ENCODE data around the gene WSB1.
A peak's percentile ranks its signal among the peaks of the same experiment; 100 is the strongest.

Gene WSB1

GRCh38 chr17:27256225-27257030 lies 37.5 kb upstream of the WSB1 start:
- H3K36me3 ChIP-seq (ENCODE audit: control insufficient read depth in 5 of 5, insufficient read depth in 5 of 5, low read length in 5 of 5): no peaks in the 10 kb centered on the region
- H3K9ac ChIP-seq (ENCODE audit: low read length in 5 of 5): no peak overlapping the region
- no peak overlapping the region for H3K4me3 ChIP-seq (ENCODE audit: low read depth in 1 of 5, low read length in 5 of 5)
- H3K27ac ChIP-seq (ENCODE audit: low read depth, low read length): peak overlapping the region; percentile 69
- peaks cover 0 to 22% (median 8%) of the 10 kb centered on the region in 5 donors for H3K4me1 ChIP-seq (ENCODE audit: control insufficient read depth in 5 of 5, insufficient read depth in 5 of 5, low read length in 5 of 5)
- H3K9me3 ChIP-seq (ENCODE audit: control insufficient read depth in 5 of 5, low read length in 5 of 5): no peaks in the 10 kb centered on the region
- H3K27me3 ChIP-seq (ENCODE audit: control insufficient read depth in 5 of 5, insufficient read depth in 4 of 5, low read length in 5 of 5): no peaks in the 10 kb centered on the region

- H3K4me3 ChIP-seq (ENCODE audit: low read depth in 1 of 5, low read length in 5 of 5): no peak overlapping the region
- no peaks in the 10 kb centered on the region for H3K36me3 ChIP-seq (ENCODE audit: control insufficient read depth in 5 of 5, insufficient read depth in 5 of 5, low read length in 5 of 5)
- H3K27ac ChIP-seq (ENCODE audit: low read depth, low read length): peak overlapping the region; percentile 69
- no peaks in the 10 kb centered on the region for H3K9me3 ChIP-seq (ENCODE audit: control insufficient read depth in 5 of 5, low read length in 5 of 5)
- no peak overlapping the region for H3K9ac ChIP-seq (ENCODE audit: low read length in 5 of 5)
- peaks cover 0 to 22% (median 8%) of the 10 kb centered on the region in 5 donors for H3K4me1 ChIP-seq (ENCODE audit: control insufficient read depth in 5 of 5, insufficient read depth in 5 of 5, low read length in 5 of 5)
- no peaks in the 10 kb centered on the region for H3K27me3 ChIP-seq (ENCODE audit: control insufficient read depth in 5 of 5, insufficient read depth in 4 of 5, low read length in 5 of 5)
Observed at GRCh38 chr17:27257031-27257357, 36.9 kb upstream of the WSB1 start.

- Histone ChIP-seq H3K27me3 (ENCODE audit: control insufficient read depth in 5 of 5, insufficient read depth in 4 of 5, low read length in 5 of 5) (no peaks in the 10 kb centered on the region), H3K9ac (ENCODE audit: low read length in 5 of 5) (no peak overlapping the region), H3K9me3 (ENCODE audit: control insufficient read depth in 5 of 5, low read length in 5 of 5) (no peaks in the 10 kb centered on the region), H3K4me3 (ENCODE audit: low read depth in 1 of 5, low read length in 5 of 5) (no peak overlapping the region), H3K4me1 (ENCODE audit: control insufficient read depth in 5 of 5, insufficient read depth in 5 of 5, low read length in 5 of 5) (peaks cover 0 to 42% (median 8%) of the 10 kb centered on the region in 5 donors), H3K27ac (ENCODE audit: low read depth, low read length) (no peak overlapping the region), H3K36me3 (ENCODE audit: control insufficient read depth in 5 of 5, insufficient read depth in 5 of 5, low read length in 5 of 5) (no peaks in the 10 kb centered on the region)
Observed at GRCh38 chr17:27259356-27259755, 34.6 kb upstream of the WSB1 start.

GRCh38 chr17:27263386-27263785 lies 30.5 kb upstream of the WSB1 start:
- no peaks in the 10 kb centered on the region for H3K9me3 ChIP-seq (ENCODE audit: control insufficient read depth in 5 of 5, low read length in 5 of 5)
- H3K27ac ChIP-seq (ENCODE audit: low read depth, low read length): peak overlapping the region; percentile 40
- H3K9ac ChIP-seq (ENCODE audit: low read length in 5 of 5): no peak overlapping the region
- H3K4me3 ChIP-seq (ENCODE audit: low read depth in 1 of 5, low read length in 5 of 5): no peak overlapping the region
- H3K36me3 ChIP-seq (ENCODE audit: control insufficient read depth in 5 of 5, insufficient read depth in 5 of 5, low read length in 5 of 5): no peaks in the 10 kb centered on the region
- no peaks in the 10 kb centered on the region for H3K27me3 ChIP-seq (ENCODE audit: control insufficient read depth in 5 of 5, insufficient read depth in 4 of 5, low read length in 5 of 5)
- peaks cover 0 to 33% (median 0%) of the 10 kb centered on the region in 5 donors for H3K4me1 ChIP-seq (ENCODE audit: control insufficient read depth in 5 of 5, insufficient read depth in 5 of 5, low read length in 5 of 5)

- Histone ChIP-seq H3K36me3 (ENCODE audit: control insufficient read depth in 5 of 5, insufficient read depth in 5 of 5, low read length in 5 of 5) (no peaks in the 10 kb centered on the region), H3K9me3 (ENCODE audit: control insufficient read depth in 5 of 5, low read length in 5 of 5) (no peaks in the 10 kb centered on the region), H3K4me1 (ENCODE audit: control insufficient read depth in 5 of 5, insufficient read depth in 5 of 5, low read length in 5 of 5) (peaks cover 0 to 33% (median 0%) of the 10 kb centered on the region in 5 donors), H3K9ac (ENCODE audit: low read length in 5 of 5) (no peak overlapping the region), H3K27ac (ENCODE audit: low read depth, low read length) (peak overlapping the region; percentile 40), H3K27me3 (ENCODE audit: control insufficient read depth in 5 of 5, insufficient read depth in 4 of 5, low read length in 5 of 5) (no peaks in the 10 kb centered on the region), H3K4me3 (ENCODE audit: low read depth in 1 of 5, low read length in 5 of 5) (no peak overlapping the region)
Observed at GRCh38 chr17:27264068-27264812, 29.7 kb upstream of the WSB1 start.

- Histone ChIP-seq H3K27me3 (ENCODE audit: control insufficient read depth in 5 of 5, insufficient read depth in 4 of 5, low read length in 5 of 5) (no peaks in the 10 kb centered on the region), H3K4me3 (ENCODE audit: low read depth in 1 of 5, low read length in 5 of 5) (no peak overlapping the region), H3K9ac (ENCODE audit: low read length in 5 of 5) (no peak overlapping the region), H3K4me1 (ENCODE audit: control insufficient read depth in 5 of 5, insufficient read depth in 5 of 5, low read length in 5 of 5) (peaks cover 0 to 28% (median 0%) of the 10 kb centered on the region in 5 donors), H3K36me3 (ENCODE audit: control insufficient read depth in 5 of 5, insufficient read depth in 5 of 5, low read length in 5 of 5) (no peaks in the 10 kb centered on the region), H3K27ac (ENCODE audit: low read depth, low read length) (no peak overlapping the region), H3K9me3 (ENCODE audit: control insufficient read depth in 5 of 5, low read length in 5 of 5) (no peaks in the 10 kb centered on the region)
Observed at GRCh38 chr17:27265333-27265732, 28.6 kb upstream of the WSB1 start.

GRCh38 chr17:27266228-27266627 lies 27.7 kb upstream of the WSB1 start:
- no peaks in the 10 kb centered on the region for H3K36me3 ChIP-seq (ENCODE audit: control insufficient read depth in 5 of 5, insufficient read depth in 5 of 5, low read length in 5 of 5)
- no peak overlapping the region for H3K4me3 ChIP-seq (ENCODE audit: low read depth in 1 of 5, low read length in 5 of 5)
- H3K9ac ChIP-seq (ENCODE audit: low read length in 5 of 5): no peak overlapping the region
- H3K9me3 ChIP-seq (ENCODE audit: control insufficient read depth in 5 of 5, low read length in 5 of 5): no peaks in the 10 kb centered on the region
- H3K27me3 ChIP-seq (ENCODE audit: control insufficient read depth in 5 of 5, insufficient read depth in 4 of 5, low read length in 5 of 5): no peaks in the 10 kb centered on the region
- H3K4me1 ChIP-seq (ENCODE audit: control insufficient read depth in 5 of 5, insufficient read depth in 5 of 5, low read length in 5 of 5): peaks cover 0 to 28% (median 0%) of the 10 kb centered on the region in 5 donors
- no peak overlapping the region for H3K27ac ChIP-seq (ENCODE audit: low read depth, low read length)

GRCh38 chr17:27268394-27269085 lies 25.4 kb upstream of the WSB1 start:
- Histone ChIP-seq H3K4me1 (ENCODE audit: control insufficient read depth in 5 of 5, insufficient read depth in 5 of 5, low read length in 5 of 5) (peaks cover 0 to 14% (median 0%) of the 10 kb centered on the region in 5 donors), H3K27ac (ENCODE audit: low read depth, low read length) (no peak overlapping the region), H3K27me3 (ENCODE audit: control insufficient read depth in 5 of 5, insufficient read depth in 4 of 5, low read length in 5 of 5) (no peaks in the 10 kb centered on the region), H3K9me3 (ENCODE audit: control insufficient read depth in 5 of 5, low read length in 5 of 5) (no peaks in the 10 kb centered on the region), H3K9ac (ENCODE audit: low read length in 5 of 5) (no peak overlapping the region), H3K36me3 (ENCODE audit: control insufficient read depth in 5 of 5, insufficient read depth in 5 of 5, low read length in 5 of 5) (no peaks in the 10 kb centered on the region), H3K4me3 (ENCODE audit: low read depth in 1 of 5, low read length in 5 of 5) (no peak overlapping the region)

- Histone ChIP-seq H3K4me1 (ENCODE audit: control insufficient read depth in 5 of 5, insufficient read depth in 5 of 5, low read length in 5 of 5) (peaks cover 0 to 10% (median 2%) of the 10 kb centered on the region in 5 donors), H3K9me3 (ENCODE audit: control insufficient read depth in 5 of 5, low read length in 5 of 5) (no peaks in the 10 kb centered on the region), H3K36me3 (ENCODE audit: control insufficient read depth in 5 of 5, insufficient read depth in 5 of 5, low read length in 5 of 5) (no peaks in the 10 kb centered on the region), H3K27ac (ENCODE audit: low read depth, low read length) (no peak overlapping the region), H3K4me3 (ENCODE audit: low read depth in 1 of 5, low read length in 5 of 5) (no peak overlapping the region), H3K27me3 (ENCODE audit: control insufficient read depth in 5 of 5, insufficient read depth in 4 of 5, low read length in 5 of 5) (no peaks in the 10 kb centered on the region), H3K9ac (ENCODE audit: low read length in 5 of 5) (no peak overlapping the region)
Observed at GRCh38 chr17:27269201-27269600, 24.7 kb upstream of the WSB1 start.

- Histone ChIP-seq H3K27me3 (ENCODE audit: control insufficient read depth in 5 of 5, insufficient read depth in 4 of 5, low read length in 5 of 5) (no peaks in the 10 kb centered on the region), H3K4me1 (ENCODE audit: control insufficient read depth in 5 of 5, insufficient read depth in 5 of 5, low read length in 5 of 5) (peaks cover 0 to 5% (median 2%) of the 10 kb centered on the region in 5 donors), H3K27ac (ENCODE audit: low read depth, low read length) (no peak overlapping the region), H3K36me3 (ENCODE audit: control insufficient read depth in 5 of 5, insufficient read depth in 5 of 5, low read length in 5 of 5) (no peaks in the 10 kb centered on the region), H3K9ac (ENCODE audit: low read length in 5 of 5) (no peak overlapping the region), H3K4me3 (ENCODE audit: low read depth in 1 of 5, low read length in 5 of 5) (no peak overlapping the region), H3K9me3 (ENCODE audit: control insufficient read depth in 5 of 5, low read length in 5 of 5) (no peaks in the 10 kb centered on the region)
Observed at GRCh38 chr17:27269974-27270373, 23.9 kb upstream of the WSB1 start.

Data from subcutaneous abdominal adipose tissue (tissue), 5 donors.